ENCODE measurements around the gene KIRREL1. TPM values are rescaled to one million over a fixed set of nuclear protein-coding genes. Genes with fewer than 3 reads are reported as not detected.

The KIRREL1 gene
- total RNA-seq, 1 donor from 2014 or later, result 41.8 TPM

DNA sequence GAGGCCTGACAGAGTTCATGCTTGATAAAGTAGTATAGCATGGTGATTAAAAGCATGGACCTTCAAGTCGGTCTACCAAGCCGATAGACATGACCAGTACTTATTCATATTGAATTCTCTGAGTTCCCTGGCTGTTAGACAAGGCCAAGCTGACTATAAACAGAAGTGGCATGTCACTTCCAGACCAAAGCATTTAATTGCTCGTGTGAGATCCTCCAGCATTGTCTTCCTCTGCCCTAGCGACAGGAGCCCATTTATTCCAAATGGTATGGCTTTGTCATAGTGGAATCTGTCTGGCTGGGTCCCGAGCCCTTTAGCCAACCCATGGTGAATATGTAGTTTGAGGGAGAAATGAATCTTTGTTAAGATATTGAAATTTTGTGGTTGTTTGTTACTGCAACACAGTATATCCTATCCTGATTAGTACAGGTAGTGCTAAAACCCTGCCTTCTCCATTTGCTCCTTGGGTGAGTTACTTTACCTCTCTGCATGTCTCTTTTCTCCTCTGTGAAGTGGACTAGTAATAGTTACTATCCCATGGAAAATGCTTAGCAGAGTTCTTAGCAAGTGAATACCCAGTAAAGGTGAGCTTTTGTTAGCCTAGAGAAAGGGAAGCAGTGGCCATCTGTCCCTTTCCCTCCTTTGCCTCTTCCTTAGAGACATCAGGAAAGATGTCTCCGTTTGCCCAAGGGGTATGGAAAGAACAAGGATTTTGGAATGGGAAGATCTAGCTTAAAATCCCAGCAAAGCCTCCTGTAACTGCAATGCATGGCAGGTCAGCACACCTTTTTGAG is 109.6 kb downstream of the KIRREL1 start:
- no peak for DNase-seq (ENCODE audit: low read depth)

GRCh38 chr1:158103861-158104522 is 110.5 kb downstream of the KIRREL1 start:
- DNase-seq (ENCODE audit: low read depth), result no peak

GRCh38 chr1:158104891-158105290 is 111.4 kb downstream of the KIRREL1 start:
- DNase-seq (ENCODE audit: low read depth), result no peak

DNA sequence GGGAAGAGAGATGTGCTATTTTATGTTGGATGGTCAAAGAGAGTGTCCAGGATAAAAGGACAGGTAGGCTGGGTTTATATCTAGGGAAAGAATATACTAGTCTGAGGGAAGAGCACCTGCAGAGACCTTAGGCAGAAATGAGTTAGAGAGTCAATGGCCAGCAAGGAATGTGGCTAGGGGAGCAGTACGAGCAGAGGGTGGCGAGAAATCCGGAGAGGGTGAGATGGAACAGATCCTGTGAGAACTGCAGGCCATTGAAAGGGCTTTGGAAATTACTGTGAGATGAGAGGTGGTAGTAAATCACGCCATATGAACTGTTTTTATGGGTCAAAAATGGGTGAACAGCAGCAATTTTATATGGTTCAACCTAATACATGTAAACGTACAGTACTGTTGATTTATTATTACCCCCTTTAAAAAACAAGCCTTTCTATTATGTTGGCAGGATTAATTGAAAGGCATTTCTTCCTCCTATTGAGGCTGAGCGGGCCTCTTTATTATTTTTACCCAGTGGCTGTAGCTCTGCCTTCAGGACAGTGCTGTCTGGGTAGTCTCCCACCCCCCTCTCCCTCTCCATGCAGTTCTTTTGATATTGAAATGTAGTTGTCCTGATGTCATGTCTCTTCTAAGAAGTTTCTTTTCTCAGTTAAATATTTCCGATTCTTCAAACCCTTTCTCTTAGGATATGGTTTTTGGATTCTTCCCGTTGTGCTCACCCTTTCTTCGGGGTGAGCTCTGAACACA is 112.1 kb downstream of the KIRREL1 start:
- DNase-seq (ENCODE audit: low read depth), result no peak

DNA sequence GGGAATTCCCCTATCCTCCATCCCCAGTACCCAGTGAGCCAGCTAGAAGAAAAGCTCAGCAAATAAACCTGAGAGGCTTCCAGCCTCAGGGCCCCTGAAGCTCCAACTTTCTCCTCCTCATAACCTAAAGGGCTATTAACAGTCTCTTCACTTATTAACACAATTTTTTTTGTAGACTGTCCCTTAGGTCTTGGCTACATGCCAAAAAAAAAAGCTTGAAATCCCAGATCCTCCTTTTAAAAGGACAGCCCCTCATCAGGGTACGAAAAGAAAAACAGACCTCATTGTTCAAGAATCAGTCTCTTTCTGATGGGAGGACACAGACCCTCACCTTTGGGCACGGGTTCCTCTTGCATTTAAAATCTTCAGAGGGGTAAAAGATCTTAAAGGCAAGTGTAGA is 114.5 kb downstream of the KIRREL1 start:
- DNase-seq (ENCODE audit: low read depth), result no peak

GRCh38 chr1:158112994-158113758 is 119.7 kb downstream of the KIRREL1 start:
- DNase-seq (ENCODE audit: low read depth), result peak; percentile 40

- no peak for DNase-seq (ENCODE audit: low read depth)
Measured at GRCh38 chr1:158113759-158114127, 120.3 kb downstream of the KIRREL1 start.

GRCh38 chr1:158115126-158115525 is 121.7 kb downstream of the KIRREL1 start:
- no peak for DNase-seq (ENCODE audit: low read depth)

GRCh38 chr1:158116311-158117167 is 123.1 kb downstream of the KIRREL1 start:
- DNase-seq (ENCODE audit: low read depth), result no peak

GRCh38 chr1:158117854-158118704 is 124.6 kb downstream of the KIRREL1 start:
- peak; percentile 36 for DNase-seq (ENCODE audit: low read depth)

- no peak for DNase-seq (ENCODE audit: low read depth)
Measured at GRCh38 chr1:158118713-158119402, 125.4 kb downstream of the KIRREL1 start.

DNA sequence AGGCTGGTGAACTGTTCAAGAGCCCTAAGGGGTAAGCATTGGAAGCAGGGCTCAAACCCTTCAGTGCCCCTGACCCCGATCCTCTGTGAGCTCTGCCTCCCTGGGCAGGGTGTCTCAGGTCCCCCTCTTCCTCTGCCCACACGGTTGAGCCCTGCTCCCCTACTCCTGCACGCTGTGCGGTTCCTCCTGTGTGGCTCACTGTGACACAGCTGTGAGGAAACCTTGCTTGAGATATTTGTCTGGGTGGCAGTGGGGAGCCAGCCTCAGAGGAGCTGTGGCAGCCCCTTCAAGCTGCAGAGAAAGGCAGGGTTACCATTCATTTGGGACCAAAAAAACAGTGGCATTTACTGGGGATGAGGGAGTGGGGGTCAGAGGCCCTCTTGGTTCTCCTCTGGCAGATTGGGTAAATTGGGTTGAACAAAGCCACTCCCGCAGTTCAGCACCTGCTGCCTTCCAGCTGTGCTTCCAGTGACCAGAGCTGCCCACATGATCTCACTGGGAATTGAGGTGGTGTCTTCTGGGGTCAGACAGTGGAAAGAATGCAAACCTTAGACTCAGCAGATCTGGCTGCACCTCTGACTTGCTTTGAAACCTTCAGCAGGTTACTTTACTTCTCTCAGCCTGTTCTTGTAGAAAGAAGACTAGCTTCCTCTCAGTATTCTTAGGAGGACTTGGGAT is 126.7 kb downstream of the KIRREL1 start:
- DNase-seq (ENCODE audit: low read depth), result peak; percentile 56

DNA sequence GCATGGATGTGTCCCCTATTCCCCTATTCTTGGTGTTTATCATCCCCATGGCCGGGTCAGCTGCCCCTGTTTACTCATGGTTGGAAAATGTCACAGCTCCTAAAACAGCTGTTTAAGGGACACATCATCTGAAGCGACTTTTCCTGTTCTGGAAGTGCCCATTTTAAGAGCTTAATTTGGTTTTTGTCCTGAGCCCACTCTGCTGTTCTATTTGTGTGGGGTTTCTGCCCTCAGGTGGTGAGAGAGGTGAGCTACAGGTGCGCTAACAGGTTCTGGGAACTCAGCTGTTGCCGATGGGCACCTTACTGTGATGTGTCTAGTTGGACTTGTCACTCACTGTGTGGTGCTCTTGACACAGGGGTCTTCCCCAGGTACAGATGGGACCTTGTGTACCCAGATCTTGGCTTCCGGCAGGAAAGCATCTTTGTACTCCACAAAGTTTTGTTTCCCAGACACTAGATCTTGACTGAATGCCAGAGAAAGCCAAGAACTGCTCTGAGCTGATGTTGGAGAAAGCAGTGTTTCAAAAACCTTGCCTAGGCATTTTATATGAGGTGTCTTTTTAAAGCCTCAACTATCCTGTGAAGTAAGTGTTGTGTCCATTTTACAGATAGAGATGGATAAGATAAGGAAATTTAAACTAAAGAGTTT is 128.3 kb downstream of the KIRREL1 start:
- peak; percentile 54 for DNase-seq (ENCODE audit: low read depth)

DNA sequence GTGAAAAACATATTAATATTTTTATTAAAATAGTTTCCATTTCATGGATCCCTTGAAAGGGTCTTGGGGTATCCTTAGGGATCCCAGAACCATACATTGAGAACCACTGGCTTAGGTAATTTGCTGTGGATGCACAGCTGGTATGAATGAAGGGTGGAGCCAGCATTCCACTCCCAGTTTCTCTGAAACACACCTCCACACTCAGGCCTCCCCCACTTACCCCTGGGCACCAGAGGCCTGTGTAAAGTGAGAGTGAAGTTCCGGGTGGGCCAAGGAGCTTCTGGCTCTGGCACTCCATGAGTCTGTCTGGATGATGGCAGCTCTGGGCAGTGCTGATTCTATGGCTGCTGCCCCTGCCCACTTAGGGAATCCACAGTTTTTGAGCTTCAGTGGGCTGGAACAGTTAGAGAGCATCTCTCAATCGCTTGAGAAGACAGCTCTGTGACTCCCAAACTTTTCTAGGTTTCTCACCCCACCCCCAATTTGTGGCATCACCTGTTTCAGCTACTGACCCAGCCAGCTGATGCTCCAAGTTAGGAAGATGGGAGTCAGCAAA is 129.5 kb downstream of the KIRREL1 start:
- DNase-seq (ENCODE audit: low read depth), result no peak

- no peak for DNase-seq (ENCODE audit: low read depth)
Measured at GRCh38 chr1:158124034-158124433, 130.6 kb downstream of the KIRREL1 start.

GRCh38 chr1:158124999-158125398 is 131.6 kb downstream of the KIRREL1 start:
- peak; percentile 94 for DNase-seq (ENCODE audit: low read depth)

DNA sequence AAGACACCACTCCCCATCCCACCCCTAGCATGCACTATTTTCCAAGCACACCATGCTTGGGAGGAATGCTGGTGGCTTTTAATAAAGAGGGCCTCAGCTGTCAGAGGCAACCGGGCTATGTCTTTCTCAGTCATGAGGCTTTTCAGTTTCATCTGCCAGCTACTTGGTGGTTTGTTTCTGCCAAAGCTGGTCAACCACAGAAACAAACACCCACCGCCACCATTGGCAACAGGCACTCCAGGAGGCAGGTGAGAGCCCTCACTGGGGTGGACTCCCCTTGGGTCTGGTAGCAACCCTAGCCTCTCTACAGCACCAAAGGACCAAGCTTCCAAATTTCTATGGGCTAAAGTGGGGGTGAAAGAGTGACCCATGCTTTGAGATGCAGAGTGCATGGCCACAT is 133.0 kb downstream of the KIRREL1 start:
- DNase-seq (ENCODE audit: low read depth), result peak; percentile 88
